ENCODE data around the gene CALHM2. TPM values are rescaled to one million over a fixed set of nuclear protein-coding genes. Genes with fewer than 3 reads are reported as not detected.

CALHM2 gene
- total and polyA plus RNA-seq, 2 donors (not counting 1 experiment from before 2014, with no cell fraction given) = 16.3 to 42.8 TPM

GRCh38 chr10:103500481-103500880, 48.3 kb upstream of the CALHM2 start:
- Mint-ChIP-seq H3K9me3 (ENCODE audit: insufficient read depth) (no peaks in the 10 kb centered on the region), H3K4me3 (no peak overlapping the region)
- POLR2A ChIA-PET = no interaction called here

GRCh38 chr10:103499881-103500280, 47.7 kb upstream of the CALHM2 start:
- H3K27ac Mint-ChIP-seq = no peak overlapping the region
- CTCF ChIA-PET = interaction anchor here (1.5 kb wide), 1 partner anchor 84 kb away, joined by 3 read pairs; no protein-coding TSS in a partner anchor
- peaks cover 64% of the 10 kb centered on the region for H3K27me3 Mint-ChIP-seq

More at GRCh38 chr10:103500481-103500880, 48.3 kb upstream of the CALHM2 start:
- Histone ChIP-seq H3K9me3 (ENCODE audit: control extremely low read depth in 1 of 3, control insufficient read depth in 2 of 3, insufficient read depth in 1 of 3, low read length in 2 of 3) (no peaks in the 10 kb centered on the region), H3K27ac (ENCODE audit: low read length in 2 of 2) (no peak overlapping the region), H3K36me3 (replicated peaks in 1 of 2; ENCODE audit: control extremely low read depth in 1 of 2, control insufficient read depth in 1 of 2, extremely low read depth in 1 of 2, insufficient read depth in 2 of 2, low read length in 1 of 2) (no peaks in the 10 kb centered on the region), H3K79me2 (ENCODE audit: control insufficient read depth, insufficient read depth, low read length) (no peaks in the 10 kb centered on the region), H3K9ac (ENCODE audit: low read length) (no peak overlapping the region), H3K4me2 (replicated peaks; ENCODE audit: low read depth, low read length, poor library complexity, severe bottlenecking) (no peak overlapping the region), H3K4me3 (ENCODE audit: control extremely low read depth in 1 of 5, extremely low read depth in 1 of 5, insufficient read depth in 1 of 5, low read depth in 2 of 5, low read length in 4 of 5) (no peak overlapping the region), H3K4me1 (ENCODE audit: control insufficient read depth in 2 of 2, insufficient read depth in 2 of 2, low read length in 2 of 2) (no peaks in the 10 kb centered on the region), H2AFZ (ENCODE audit: insufficient read depth, low read depth, low read length, poor library complexity, severe bottlenecking) (no peak overlapping the region), H3K27me3 (replicated peaks in 1 of 4; ENCODE audit: control extremely low read depth in 1 of 4, control insufficient read depth in 3 of 4, insufficient read depth in 4 of 4, low read length in 3 of 4) (peaks cover 0 to 17% (median 4%) of the 10 kb centered on the region in 4 experiments), H4K20me1 (ENCODE audit: control insufficient read depth, insufficient read depth, low read length, poor library complexity, severe bottlenecking) (no peaks in the 10 kb centered on the region)
- no peaks in the 10 kb centered on the region for H3K4me1 Mint-ChIP-seq
- intact Hi-C loops (cut with micrococcal nuclease) = no loop called here
- CTCF ChIA-PET = interaction anchor here (1.5 kb wide), 2 partner anchors 8 to 85 kb away, joined by 3 read pairs; no protein-coding TSS in a partner anchor
- WGBS (ENCODE audit: insufficient coverage) = 57% methylated on average over 4 of the region's 6 CpGs
- H3K27me3 Mint-ChIP-seq = peaks cover 58% of the 10 kb centered on the region
- ATAC-seq (ENCODE audit: low read depth) (no peak), DNase-seq (no peak)
- H3K27ac Mint-ChIP-seq = no peak overlapping the region
- TF ChIP-seq EZH2 (IDR thresholded peaks at IDR 0.05; ENCODE audit: borderline replicate concordance, insufficient read depth, low read depth, low read length, poor library complexity, severe bottlenecking) = no peak
- TF ChIP-seq, protein P1, sequence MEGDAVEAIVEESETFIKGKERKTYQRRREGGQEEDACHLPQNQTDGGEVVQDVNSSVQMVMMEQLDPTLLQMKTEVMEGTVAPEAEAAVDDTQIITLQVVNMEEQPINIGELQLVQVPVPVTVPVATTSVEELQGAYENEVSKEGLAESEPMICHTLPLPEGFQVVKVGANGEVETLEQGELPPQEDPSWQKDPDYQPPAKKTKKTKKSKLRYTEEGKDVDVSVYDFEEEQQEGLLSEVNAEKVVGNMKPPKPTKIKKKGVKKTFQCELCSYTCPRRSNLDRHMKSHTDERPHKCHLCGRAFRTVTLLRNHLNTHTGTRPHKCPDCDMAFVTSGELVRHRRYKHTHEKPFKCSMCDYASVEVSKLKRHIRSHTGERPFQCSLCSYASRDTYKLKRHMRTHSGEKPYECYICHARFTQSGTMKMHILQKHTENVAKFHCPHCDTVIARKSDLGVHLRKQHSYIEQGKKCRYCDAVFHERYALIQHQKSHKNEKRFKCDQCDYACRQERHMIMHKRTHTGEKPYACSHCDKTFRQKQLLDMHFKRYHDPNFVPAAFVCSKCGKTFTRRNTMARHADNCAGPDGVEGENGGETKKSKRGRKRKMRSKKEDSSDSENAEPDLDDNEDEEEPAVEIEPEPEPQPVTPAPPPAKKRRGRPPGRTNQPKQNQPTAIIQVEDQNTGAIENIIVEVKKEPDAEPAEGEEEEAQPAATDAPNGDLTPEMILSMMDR (IDR thresholded peaks at IDR 0.05) = no peak

More at GRCh38 chr10:103499881-103500280, 47.7 kb upstream of the CALHM2 start:
- POLR2A ChIA-PET = no interaction called here
- no peak overlapping the region for H3K4me3 ChIP-seq (ENCODE audit: control extremely low read depth in 1 of 5, extremely low read depth in 1 of 5, insufficient read depth in 1 of 5, low read depth in 2 of 5, low read length in 4 of 5)
- no peaks in the 10 kb centered on the region for H3K36me3 ChIP-seq (replicated peaks in 1 of 2; ENCODE audit: control extremely low read depth in 1 of 2, control insufficient read depth in 1 of 2, extremely low read depth in 1 of 2, insufficient read depth in 2 of 2, low read length in 1 of 2)
- no peaks in the 10 kb centered on the region for H3K9me3 Mint-ChIP-seq (ENCODE audit: insufficient read depth)
- 80% methylated on average over 4 of the region's 7 CpGs for WGBS (ENCODE audit: insufficient coverage)
- H4K20me1 ChIP-seq (ENCODE audit: control insufficient read depth, insufficient read depth, low read length, poor library complexity, severe bottlenecking) = no peaks in the 10 kb centered on the region
- H3K4me1 Mint-ChIP-seq = no peaks in the 10 kb centered on the region
- intact Hi-C loops (cut with micrococcal nuclease) = no loop called here
- H3K27me3 ChIP-seq (replicated peaks in 1 of 4; ENCODE audit: control extremely low read depth in 1 of 4, control insufficient read depth in 3 of 4, insufficient read depth in 4 of 4, low read length in 3 of 4) = peaks cover 0 to 22% (median 9%) of the 10 kb centered on the region in 4 experiments
- TF ChIP-seq, protein P1 (IDR thresholded peaks at IDR 0.05) = no peak
- TF ChIP-seq EZH2 (IDR thresholded peaks at IDR 0.05; ENCODE audit: borderline replicate concordance, insufficient read depth, low read depth, low read length, poor library complexity, severe bottlenecking) = no peak
- H3K27ac ChIP-seq (ENCODE audit: low read length in 2 of 2) = no peak overlapping the region
- ATAC-seq (ENCODE audit: low read depth) = no peak
- no peaks in the 10 kb centered on the region for H3K4me1 ChIP-seq (ENCODE audit: control insufficient read depth in 2 of 2, insufficient read depth in 2 of 2, low read length in 2 of 2)
- no peak overlapping the region for H2AFZ ChIP-seq (ENCODE audit: insufficient read depth, low read depth, low read length, poor library complexity, severe bottlenecking)
- no peaks in the 10 kb centered on the region for H3K9me3 ChIP-seq (ENCODE audit: control extremely low read depth in 1 of 3, control insufficient read depth in 2 of 3, insufficient read depth in 1 of 3, low read length in 2 of 3)
- no peak overlapping the region for H3K4me3 Mint-ChIP-seq
- no peak overlapping the region for H3K4me2 ChIP-seq (replicated peaks; ENCODE audit: low read depth, low read length, poor library complexity, severe bottlenecking)
- no peaks in the 10 kb centered on the region for H3K79me2 ChIP-seq (ENCODE audit: control insufficient read depth, insufficient read depth, low read length)
- no peak overlapping the region for H3K9ac ChIP-seq (ENCODE audit: low read length)
- no peak for DNase-seq

Data from B cell (primary cell).